Esophagus muscularis mucosa (tissue), 4 donors: ENCODE data around the gene NDUFS5. TPM values are rescaled to one million over a fixed set of nuclear protein-coding genes. Genes with fewer than 3 reads are reported as not detected.

ENCODE experiments used
- DNase-seq: peaks from one replicate; pipeline ENCODE4 v3.0.0-alpha.2; 2017; ENCODE audit errors: extremely low spot score
- H3K27ac ChIP-seq, 4 donors: fragments of 200-600 bp; sonication (generic); replicated peaks in 1 of 4; 1 replicate in 3 of 4; 2 replicates in 1 of 4; pipeline ENCODE4 v1.5.1; 2016 to 2019; ENCODE audit warnings: mild to moderate bottlenecking in 1 of 4
- H3K27me3 ChIP-seq, 4 donors: fragments of 200-600 bp; sonication (generic); one replicate each; pipeline versions ENCODE4 v1.5.1 to v1.6.0; 2016 to 2019
- H3K36me3 ChIP-seq, 4 donors: fragments of 200-600 bp; sonication (generic); one replicate each; pipeline ENCODE4 v1.5.1; 2016 to 2019
- H3K4me1 ChIP-seq, 4 donors: fragments of 200-600 bp; sonication (generic); one replicate each; pipeline ENCODE4 v1.5.1; 2016 to 2019
- H3K4me3 ChIP-seq, 4 donors: fragments of 200-600 bp; sonication (generic); 1 replicate in 2 of 4; 2 replicates in 2 of 4; pipeline ENCODE4 v1.5.1; 2016 to 2019; ENCODE audit warnings: mild to moderate bottlenecking in 4 of 4, moderate library complexity in 1 of 4
- H3K9me3 ChIP-seq, 4 donors: fragments of 200-600 bp; sonication (generic); 1 replicate in 3 of 4; 2 replicates in 1 of 4; pipeline ENCODE4 v1.5.1; 2016 to 2019
- CTCF ChIP-seq, 3 experiments: fragments of 200-600 bp in 2 of 3; fragments of 450-650 bp in 1 of 3; sonication (generic) in 2 of 3; IDR thresholded peaks; one replicate each; pipeline ENCODE4 v1.5.1; 2017 to 2019; ENCODE audit warnings: antibody characterized with exemption in 3 of 3, mild to moderate bottlenecking in 2 of 3, moderate library complexity in 1 of 3
- EP300 ChIP-seq: sonication (generic); formaldehyde crosslinking; IDR thresholded peaks from one replicate; pipeline ENCODE4 v1.6.1; 2017; ENCODE audit warnings: antibody characterized with exemption
- POLR2A ChIP-seq: fragments of 450-650 bp; IDR thresholded peaks from one replicate; pipeline ENCODE4 v1.6.1; 2017; ENCODE audit warnings: antibody characterized with exemption, moderate library complexity, mild to moderate bottlenecking, low read depth
- POLR2AphosphoS5 ChIP-seq, 2 donors: sonication (generic); formaldehyde crosslinking; IDR thresholded peaks; one replicate each; pipeline ENCODE4 v1.6.1; 2017; ENCODE audit warnings: antibody characterized with exemption in 2 of 2
- WGBS: methylation state at CpG from one replicate; pipeline ENCODE4 v1.1.5; 2018; 5-methylcytosine and 5-hydroxymethylcytosine counted together
- intact Hi-C: fragments of 100-400 bp; cut with DNase I; formaldehyde crosslinking; loops from one replicate; pipeline ENCODE4 v1.15.1; 2023
- total RNA-seq, 4 donors: library from RNA; depleted of rRNA; stranded (reverse); fragments of >200 nt; gene quantifications; one replicate each; pipeline versions ENCODE4 v1.1.0 to v1.2.1, GENCODE V29; 2016

The NDUFS5 gene
- total RNA-seq, 4 donors from 2014 or later: 274 to 655 (median 373) TPM

- no peaks in the 10 kb centered on the region for H3K36me3 ChIP-seq
- no peaks in the 10 kb centered on the region for H3K9me3 ChIP-seq
- DNase-seq: no peak
- H3K27me3 ChIP-seq: peaks cover 0 to 30% (median 13%) of the 10 kb centered on the region in 4 donors
- no peak for TF ChIP-seq POLR2A
- TF ChIP-seq EP300: no peak
- TF ChIP-seq POLR2AphosphoS5 (IDR thresholded peaks at IDR 0.05): no peak
- TF ChIP-seq CTCF (IDR thresholded peaks at IDR 0.05): no peak
- H3K4me1 ChIP-seq: peaks cover 12 to 37% (median 34%) of the 10 kb centered on the region in 4 donors
- no peak overlapping the region for H3K27ac ChIP-seq
- H3K4me3 ChIP-seq: peak overlapping the region; percentile 60 to 74 (median 66)
- intact Hi-C loops: loop anchor here (10.0 kb wide), 1 partner anchor 206 kb away; the partner anchor contains the start of gene MYCBP
- WGBS: 30% methylated on average over 19 of the region's 35 CpGs
Observed at GRCh38 chr1:39080831-39081270, 54.7 kb downstream of the NDUFS5 start.

GRCh38 chr1:39081271-39082009 lies 55.3 kb downstream of the NDUFS5 start:
- peak overlapping the region in 2 of 4 donors; percentile 36 to 53 for H3K27ac ChIP-seq
- peak overlapping the region; percentile 60 to 74 (median 66) for H3K4me3 ChIP-seq
- under 1% methylated on average over 24 of the region's 105 CpGs for WGBS
- no peak for DNase-seq
- peaks cover 11 to 35% (median 31%) of the 10 kb centered on the region in 4 donors for H3K4me1 ChIP-seq
- intact Hi-C loops: loop anchor here (10.0 kb wide), 1 partner anchor 207 kb away; the partner anchor contains the start of gene MYCBP
- H3K27me3 ChIP-seq: peaks cover 0 to 30% (median 13%) of the 10 kb centered on the region in 4 donors
- no peak for TF ChIP-seq POLR2A
- no peak for TF ChIP-seq POLR2AphosphoS5 (IDR thresholded peaks at IDR 0.05)
- TF ChIP-seq EP300: no peak
- H3K9me3 ChIP-seq: no peaks in the 10 kb centered on the region
- H3K36me3 ChIP-seq: no peaks in the 10 kb centered on the region

GRCh38 chr1:39082010-39082799 lies 56.1 kb downstream of the NDUFS5 start:
- intact Hi-C loops: loop anchor here (10.0 kb wide), 1 partner anchor 207 kb away; the partner anchor contains the start of gene MYCBP
- H3K4me3 ChIP-seq: peak overlapping the region; percentile 60 to 74 (median 66)
- WGBS: 39% methylated on average over 21 of the region's 29 CpGs
- no peaks in the 10 kb centered on the region for H3K9me3 ChIP-seq
- peak overlapping the region in 2 of 4 donors; percentile 4 to 53 for H3K27ac ChIP-seq
- TF ChIP-seq POLR2AphosphoS5 (IDR thresholded peaks at IDR 0.05) (no peak), EP300 (no peak), CTCF (IDR thresholded peaks at IDR 0.05) (no peak), POLR2A (no peak)
- DNase-seq: no peak
- peaks cover 18 to 38% (median 31%) of the 10 kb centered on the region in 4 donors for H3K4me1 ChIP-seq
- no peaks in the 10 kb centered on the region for H3K36me3 ChIP-seq
- H3K27me3 ChIP-seq: peaks cover 0 to 30% (median 13%) of the 10 kb centered on the region in 4 donors

GRCh38 chr1:39082811-39083576 lies 56.8 kb downstream of the NDUFS5 start:
- 89% methylated on average over 4 of the region's 4 CpGs for WGBS

More at GRCh38 chr1:39082811-39083576, 56.8 kb downstream of the NDUFS5 start:
- no peak overlapping the region for H3K4me3 ChIP-seq
- H3K27me3 ChIP-seq: peaks cover 0 to 30% (median 13%) of the 10 kb centered on the region in 4 donors
- DNase-seq: no peak
- intact Hi-C loops: loop anchor here (10.0 kb wide), 1 partner anchor 208 kb away; the partner anchor contains the start of gene MYCBP
- TF ChIP-seq EP300: no peak
- TF ChIP-seq POLR2A: no peak
- TF ChIP-seq CTCF (IDR thresholded peaks at IDR 0.05): no peak
- no peak for TF ChIP-seq POLR2AphosphoS5 (IDR thresholded peaks at IDR 0.05)
- H3K4me1 ChIP-seq: peaks cover 21 to 42% (median 36%) of the 10 kb centered on the region in 4 donors
- H3K9me3 ChIP-seq: no peaks in the 10 kb centered on the region
- H3K36me3 ChIP-seq: no peaks in the 10 kb centered on the region
- no peak overlapping the region for H3K27ac ChIP-seq
